DND-41 (cell line): Measurements from ENCODE around the gene CDR2.

ENCODE experiments used
- CTCF ChIP-seq: IDR thresholded peaks from 2 replicates; pipeline ENCODE4 v1.5.1; 2012; ENCODE audit warnings: borderline replicate concordance, low read length, moderate library complexity, mild to moderate bottlenecking; ENCODE audit not compliant: poor library complexity, severe bottlenecking; ENCODE audit errors: extremely low read depth
- EZH2 ChIP-seq: IDR thresholded peaks from 3 replicates; pipeline ENCODE4 v1.6.1; 2012; ENCODE audit warnings: borderline replicate concordance, low read depth, mild to moderate bottlenecking, moderate library complexity, low read length, inconsistent platforms; ENCODE audit not compliant: severe bottlenecking

GRCh38 chr16:22322021-22322471 is 52.4 kb downstream of the CDR2 start:
- no peak for TF ChIP-seq CTCF
- no peak for TF ChIP-seq EZH2
